ENCODE measurements around the gene SCMH1.

GRCh38 chr1:41291195-41291594 is 49.1 kb upstream of the SCMH1 start:
- TF ChIP-seq POLR2A (IDR thresholded peaks at IDR 0.05; ENCODE audit: low read depth, low read length) (no peak), POLR2AphosphoS5 (IDR thresholded peaks at IDR 0.05; ENCODE audit: low read depth, low read length) (no peak)
